GM18498 (cell line): ENCODE data around the gene ZNF506.
A peak's percentile ranks its signal among the peaks of the same experiment; 100 is the strongest.
"Not testable (repeated sequence)": the region's sequence is repeated elsewhere in the genome, so short reads cannot be mapped to it uniquely, and the experiment has no call there.

Experiments
- ATAC-seq: cut with Tn5 transposase; IDR thresholded peaks from one replicate; pipeline ENCODE4 v1.9.1; 2021; ENCODE audit warnings: mild to moderate bottlenecking, moderate library complexity; ENCODE audit not compliant: unreplicated experiment

The ZNF506 gene

DNA sequence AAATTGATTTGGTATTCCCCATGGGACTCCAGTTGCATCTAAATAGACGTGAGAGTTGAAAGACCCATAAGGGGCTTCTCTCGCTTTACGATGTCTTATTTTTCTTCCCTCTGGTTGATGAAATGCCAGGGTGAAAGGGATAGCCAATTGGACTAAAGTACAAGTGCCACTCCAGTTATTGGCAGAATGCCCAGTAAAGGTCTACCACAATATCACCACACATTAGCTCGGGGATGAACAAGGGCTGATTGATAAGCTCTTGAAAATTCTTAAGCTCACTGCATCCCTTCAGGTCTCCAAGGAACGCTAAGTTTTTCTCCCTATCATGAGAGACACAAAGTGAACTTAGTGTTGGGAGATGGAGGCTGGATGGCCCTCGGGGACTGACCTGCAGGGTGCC is 39.8 kb downstream of the ZNF506 start:
- not testable (repeated sequence) for ATAC-seq

GRCh38 chr19:19778666-19779065 is 42.9 kb downstream of the ZNF506 start:
- ATAC-seq: no peak

- no peak for ATAC-seq
These were observed 43.9 kb downstream of the ZNF506 start for GRCh38 chr19:19777692-19778091.

GRCh38 chr19:19776206-19777008 is 45.1 kb downstream of the ZNF506 start:
- ATAC-seq: peak; percentile 97

DNA sequence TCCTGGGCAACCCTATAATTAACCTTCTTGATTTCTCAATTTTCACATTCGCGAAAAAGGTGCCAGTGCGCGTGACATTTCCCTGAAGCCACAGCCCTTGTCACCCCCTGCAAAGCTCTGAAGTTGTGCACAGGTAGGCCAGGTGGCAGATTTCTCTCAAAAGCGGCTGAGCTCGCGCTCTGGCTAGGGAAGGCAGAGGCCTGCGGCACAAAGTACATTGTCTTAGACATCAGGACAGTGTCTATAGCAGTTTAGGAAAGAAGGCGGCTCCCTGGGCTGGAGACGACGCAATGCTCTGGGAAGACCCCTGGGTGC is 45.7 kb downstream of the ZNF506 start:
- ATAC-seq: peak; percentile 1

- no peak for ATAC-seq
These were observed 47.1 kb downstream of the ZNF506 start for GRCh38 chr19:19774354-19775033.

DNA sequence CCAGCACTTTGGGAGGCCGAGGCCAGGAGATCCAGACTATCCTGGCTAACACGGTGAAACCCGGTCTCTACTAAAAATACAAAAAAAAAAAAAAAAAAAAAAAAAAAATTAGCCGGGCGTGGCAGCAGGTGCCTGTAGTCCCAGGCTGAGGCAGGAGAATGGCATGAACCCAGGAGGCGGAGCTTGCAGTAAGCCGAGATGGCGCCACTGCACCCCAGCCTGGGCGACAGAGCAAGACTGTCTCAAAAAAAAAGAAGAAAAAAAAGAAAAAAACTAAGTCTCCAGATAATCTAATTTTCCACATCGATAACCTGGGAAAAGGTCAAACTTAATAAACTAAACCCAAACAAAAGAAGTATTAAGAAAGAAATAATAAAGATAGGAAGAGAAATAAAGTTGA is 49.6 kb downstream of the ZNF506 start:
- ATAC-seq: not testable (repeated sequence)

DNA sequence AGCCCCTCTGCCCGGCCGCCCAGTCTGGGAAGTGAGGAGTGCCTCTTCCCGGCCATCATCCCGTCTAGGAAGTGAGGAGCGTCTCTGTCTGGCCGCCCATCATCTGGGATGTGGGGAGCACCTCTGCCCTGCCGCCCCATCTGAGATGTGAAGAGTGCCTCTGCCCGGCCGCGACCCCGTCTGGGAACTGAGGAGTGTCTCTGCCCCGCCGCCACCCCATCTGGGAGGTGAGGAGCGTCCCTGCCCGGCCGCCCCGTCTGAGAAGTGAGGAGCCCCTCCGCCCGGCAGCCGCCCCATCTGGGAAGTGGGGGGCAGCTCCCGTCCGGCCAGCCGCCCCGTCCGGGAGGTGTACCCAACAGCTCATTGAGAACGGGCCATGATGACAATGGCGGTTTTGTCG is 51.6 kb downstream of the ZNF506 start:
- ATAC-seq: not testable (repeated sequence)

DNA sequence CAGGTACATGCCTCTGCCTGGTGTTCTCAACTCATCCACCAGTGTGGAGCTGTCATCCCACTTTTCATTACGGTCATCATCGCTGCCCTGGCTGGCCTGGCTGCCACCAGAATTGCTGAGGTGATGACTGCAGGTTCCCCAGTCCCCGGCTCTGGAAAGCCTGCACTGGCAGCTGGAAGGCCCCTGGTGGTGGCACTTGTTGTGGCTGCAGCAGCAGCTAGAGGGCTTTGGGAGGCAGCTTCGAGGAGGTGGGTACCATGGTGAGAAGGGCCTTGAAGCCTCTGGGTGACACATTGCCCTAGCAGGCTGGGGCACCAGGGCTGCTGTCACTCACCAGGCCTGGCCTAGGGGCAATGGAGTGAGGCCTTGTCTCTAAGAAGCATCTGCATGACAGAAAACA is 63.4 kb downstream of the ZNF506 start:
- ATAC-seq: no peak

- ATAC-seq: no peak
These were observed 68.7 kb downstream of the ZNF506 start for GRCh38 chr19:19752760-19753403.

- no peak for ATAC-seq
These were observed 69.7 kb downstream of the ZNF506 start for GRCh38 chr19:19751846-19752245.

GRCh38 chr19:19750842-19751790 is 70.4 kb downstream of the ZNF506 start:
- no peak for ATAC-seq

- no peak for ATAC-seq
These were observed 71.4 kb downstream of the ZNF506 start for GRCh38 chr19:19749908-19750841.

DNA sequence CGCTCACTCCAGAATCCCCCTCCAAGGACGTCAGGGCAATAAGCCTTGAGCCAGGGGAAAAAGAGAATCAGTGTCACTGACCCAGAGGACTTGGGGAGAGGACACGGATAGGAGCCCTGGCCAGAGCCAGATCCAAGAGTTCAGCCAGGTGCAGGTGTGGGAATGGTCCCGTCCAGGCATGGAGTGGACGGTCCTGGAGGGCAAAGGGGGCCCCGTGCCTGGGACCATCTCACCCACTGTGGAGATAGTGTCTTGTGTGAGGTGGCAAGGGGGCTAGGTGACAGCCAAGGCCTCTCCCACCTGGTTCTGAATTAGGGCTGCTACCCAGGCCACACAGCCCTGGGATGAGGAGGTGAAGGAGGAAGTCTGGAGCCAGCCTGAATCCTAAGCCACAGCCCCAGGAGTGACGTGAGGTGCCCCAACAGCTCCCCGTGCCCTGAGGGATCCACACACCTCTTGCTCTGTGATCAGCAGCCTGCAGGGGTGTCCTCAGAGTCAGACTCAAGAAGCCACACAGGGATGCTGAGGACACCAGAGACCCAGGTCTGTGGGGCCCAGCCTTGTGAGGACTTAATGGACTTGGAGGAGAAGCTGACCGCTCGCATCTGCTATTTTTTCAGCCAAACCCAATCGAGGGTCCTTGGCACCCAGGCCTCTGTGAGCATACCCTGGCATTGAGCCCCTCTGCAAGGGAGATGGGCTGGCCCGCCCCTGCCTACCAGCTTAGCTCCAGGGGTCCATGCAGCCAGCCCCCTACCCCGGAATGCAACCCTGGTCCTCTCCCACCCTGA is 72.2 kb downstream of the ZNF506 start:
- no peak for ATAC-seq

- no peak for ATAC-seq
These were observed 73.2 kb downstream of the ZNF506 start for GRCh38 chr19:19748249-19748938.

DNA sequence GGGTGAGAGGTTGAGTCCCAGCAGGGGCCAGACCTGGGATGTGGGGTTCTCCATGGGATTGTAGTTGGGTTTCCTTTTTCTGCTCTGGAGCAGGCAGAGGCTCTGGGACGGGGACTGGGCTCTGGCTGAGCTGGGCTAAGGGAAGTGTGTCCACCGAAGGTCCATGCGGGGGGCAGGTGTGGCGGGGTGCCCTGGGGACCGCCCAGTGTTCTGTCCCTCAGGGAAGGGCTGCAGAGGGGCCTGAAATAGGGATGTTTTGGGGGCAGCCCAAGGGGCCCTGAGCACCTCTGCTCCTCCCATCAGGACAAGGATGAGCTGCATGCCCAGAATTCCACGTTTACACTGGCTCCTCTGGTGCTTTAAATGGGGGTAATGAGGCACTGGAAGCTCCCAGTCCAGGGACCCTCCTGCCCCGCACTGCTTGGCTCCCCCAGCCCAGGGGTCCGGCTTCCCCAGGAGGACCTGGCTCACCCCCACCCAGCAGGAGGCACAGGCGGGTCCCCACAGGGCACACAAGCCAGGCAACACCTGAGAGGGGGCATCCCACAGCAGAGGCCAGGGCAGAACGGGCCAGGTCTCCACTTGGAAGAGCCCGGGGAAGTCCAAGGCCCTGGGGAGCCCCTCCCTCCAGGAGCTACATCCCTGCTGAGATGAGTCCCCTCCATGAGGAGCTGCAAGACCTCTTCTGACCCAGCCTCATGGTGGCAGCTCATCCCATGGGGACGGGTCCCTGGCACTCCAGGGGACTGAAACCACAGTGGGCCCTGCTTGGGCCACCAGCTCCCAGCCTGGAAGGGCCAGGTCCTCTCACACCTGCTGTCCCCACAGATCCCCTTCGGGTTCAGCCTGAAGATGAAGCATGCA is 74.0 kb downstream of the ZNF506 start:
- ATAC-seq: no peak
